Lung (tissue), 12 donors: ENCODE results near the gene SPIRE1. TPM values are rescaled to one million over a fixed set of nuclear protein-coding genes. Genes with fewer than 3 reads are reported as not detected.

ENCODE experiments used
- ATAC-seq: fragments of 200-7000 bp; cut with Tn5 transposase; one replicate; pipeline ENCODE4 v1.9.1; 2020; ENCODE audit warnings: moderate number of reproducible peaks; ENCODE audit not compliant: insufficient read depth, low FRiP score
- DNase-seq, 3 donors: peaks; one replicate each; pipeline ENCODE4 v3.0.0-alpha.2; 2013 to 2017
- H3K27ac ChIP-seq, 2 donors: one replicate each; pipeline ENCODE4 v1.5.1; 2013; ENCODE audit warnings: mild to moderate bottlenecking in 2 of 2, moderate library complexity in 2 of 2, control low read depth in 1 of 2, inconsistent platforms in 1 of 2, low read depth in 1 of 2, low read length in 1 of 2
- H3K27me3 ChIP-seq, 3 donors: one replicate each; pipeline ENCODE4 v1.5.1; 2013; ENCODE audit warnings: low read length in 2 of 3; ENCODE audit not compliant: control insufficient read depth in 3 of 3, insufficient read depth in 3 of 3
- H3K36me3 ChIP-seq, 4 donors: one replicate each; pipeline ENCODE4 v1.5.1; 2013; ENCODE audit warnings: low read length in 4 of 4, mild to moderate bottlenecking in 1 of 4, moderate library complexity in 1 of 4; ENCODE audit not compliant: control insufficient read depth in 4 of 4, insufficient read depth in 4 of 4
- H3K4me1 ChIP-seq, 5 donors: one replicate each; pipeline ENCODE4 v1.5.1; 2013; ENCODE audit warnings: low read length in 5 of 5, mild to moderate bottlenecking in 2 of 5, moderate library complexity in 1 of 5; ENCODE audit not compliant: control insufficient read depth in 5 of 5, insufficient read depth in 5 of 5
- H3K4me3 ChIP-seq: one replicate; pipeline ENCODE4 v1.5.1; 2013; ENCODE audit warnings: mild to moderate bottlenecking, control low read depth, moderate library complexity
- H3K9ac ChIP-seq, 2 donors: one replicate each; pipeline ENCODE4 v1.5.1; 2013; ENCODE audit warnings: low read length in 2 of 2, control low read depth in 1 of 2; ENCODE audit not compliant: insufficient read depth in 1 of 2
- H3K9me3 ChIP-seq, 4 donors: one replicate each; pipeline ENCODE4 v1.5.1; 2013; ENCODE audit warnings: low read length in 3 of 4, mild to moderate bottlenecking in 1 of 4, moderate library complexity in 1 of 4; ENCODE audit not compliant: control insufficient read depth in 4 of 4, insufficient read depth in 3 of 4
- CTCF ChIP-seq: IDR thresholded peaks from 2 replicates; pipeline ENCODE4 v1.5.1; 2012; ENCODE audit warnings: mild to moderate bottlenecking; ENCODE audit errors: control extremely low read depth, extremely low read depth
- WGBS, 2 donors: extraction: QIAGEN DNeasy Blood & Tissue Kit; methylation state at CpG; one replicate each; pipeline ENCODE4 v1.1.7; 2013; 5-methylcytosine and 5-hydroxymethylcytosine counted together
- polyA plus RNA-seq, 2 donors: library from polyadenylated mRNA; stranded (reverse); fragments of 200-250 nt; gene quantifications; one replicate each; pipeline ENCODE4 v1.2.1, GENCODE V29; 2013
- total RNA-seq, 2 donors: library from RNA; depleted of rRNA in 1 of 2; stranded (reverse); fragments of >200 nt in 1 of 2; gene quantifications; one replicate each; pipeline ENCODE4 v1.2.1, GENCODE V29; 2014 to 2021
- donor health status: control.
- donor health status: control.
- donor health status: Bipolar disorder and iron deficiency.
- donor health status: healthy.
- donor health status: DM: yes; HTN: yes; CAD: no.

Gene SPIRE1
- total and polyA plus RNA-seq, 4 donors = 8.7 to 34.0 (median 14.8) TPM

GRCh38 chr18:12694032-12694431 is 36.1 kb upstream of the SPIRE1 start:
- Histone ChIP-seq H3K36me3 (peaks cover 3 to 20% (median 4%) of the 10 kb centered on the region in 4 donors), H3K27ac (no peak overlapping the region), H3K4me3 (no peak overlapping the region), H3K4me1 (no peaks in the 10 kb centered on the region), H3K9ac (no peak overlapping the region), H3K9me3 (no peaks in the 10 kb centered on the region), H3K27me3 (no peaks in the 10 kb centered on the region)
- ATAC-seq = no peak
- WGBS, 2 donors = 30 to 80% methylated on average over 2 of the region's 2 CpGs
- no peak for TF ChIP-seq CTCF
- DNase-seq = no peak

DNA sequence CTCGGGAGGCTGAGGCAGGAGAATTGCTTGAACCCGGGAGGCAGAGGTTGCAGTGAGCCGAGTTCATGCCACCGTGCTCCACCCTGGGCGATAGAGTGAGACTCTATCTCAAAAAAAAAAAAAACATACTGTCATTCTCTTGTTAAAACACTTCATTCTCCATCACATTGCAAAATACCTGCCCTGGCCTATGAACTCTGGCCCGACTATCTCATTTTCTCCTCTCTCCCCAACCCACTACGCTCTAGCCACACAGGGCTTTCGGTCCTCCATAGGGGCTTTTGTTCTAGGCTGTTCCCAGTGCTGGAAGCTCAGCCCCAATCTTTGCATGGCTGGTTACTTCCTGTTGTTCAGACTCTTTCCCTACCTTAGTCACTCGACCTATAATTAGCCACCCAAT is 34.3 kb upstream of the SPIRE1 start:
- H3K27me3 ChIP-seq = no peaks in the 10 kb centered on the region
- DNase-seq (no peak), ATAC-seq (no peak)
- H3K9me3 ChIP-seq = no peaks in the 10 kb centered on the region
- H3K4me3 ChIP-seq = no peak overlapping the region
- no peak overlapping the region for H3K9ac ChIP-seq
- H3K27ac ChIP-seq = no peak overlapping the region
- peaks cover 2 to 16% (median 3%) of the 10 kb centered on the region in 4 donors for H3K36me3 ChIP-seq
- no peaks in the 10 kb centered on the region for H3K4me1 ChIP-seq
- WGBS, 2 donors = 86 to 88% methylated on average over 9 of the region's 9 CpGs
- no peak for TF ChIP-seq CTCF

DNA sequence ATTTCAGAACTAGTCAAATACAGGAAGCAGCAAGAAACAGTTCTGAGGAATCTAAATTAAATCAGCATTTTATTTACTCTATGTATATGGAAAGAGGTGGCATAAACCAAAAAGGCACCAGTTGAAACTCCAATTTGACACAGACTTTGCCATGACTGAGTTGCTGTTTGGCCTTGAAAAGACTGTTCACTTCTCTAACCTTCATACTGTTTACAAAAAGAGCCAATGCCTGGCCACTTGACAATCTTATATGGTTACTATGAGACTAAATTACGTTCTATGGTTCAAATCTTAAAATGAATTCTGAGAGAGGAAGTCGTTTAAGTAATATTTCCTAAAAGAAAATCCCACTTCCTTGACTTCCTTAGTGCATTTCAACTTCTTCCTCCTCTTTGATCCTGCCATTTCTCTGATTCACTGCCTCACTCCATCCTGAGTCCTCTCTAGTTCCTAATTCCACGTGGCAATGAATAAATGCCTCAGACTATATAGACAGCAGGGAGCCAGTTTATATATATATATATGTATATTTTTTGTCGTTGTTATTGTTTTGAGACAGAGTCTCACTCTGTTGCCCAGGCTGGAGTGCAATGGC is 31.4 kb upstream of the SPIRE1 start:
- no peak for ATAC-seq

More for the DNA sequence above, 31.4 kb upstream of the SPIRE1 start:
- no peaks in the 10 kb centered on the region for H3K27me3 ChIP-seq
- H3K4me1 ChIP-seq = no peaks in the 10 kb centered on the region
- H3K9ac ChIP-seq = no peak overlapping the region
- WGBS, 2 donors = 47 to 58% methylated on average over 4 of the region's 4 CpGs
- H3K36me3 ChIP-seq = peaks cover 0 to 18% (median 5%) of the 10 kb centered on the region in 4 donors
- no peak overlapping the region for H3K27ac ChIP-seq
- no peak overlapping the region for H3K4me3 ChIP-seq
- DNase-seq = no peak
- no peak for TF ChIP-seq CTCF
- no peaks in the 10 kb centered on the region for H3K9me3 ChIP-seq
